DMS114 treated with DMSO at 0.1 percent for 48 hours (cell line): Measurements from ENCODE around the gene MTF2.

Source experiments
- DNase-seq: peaks from one replicate; lab custom pipeline; 2025; ENCODE audit not compliant: unreplicated experiment; lab: John Stamatoyannopoulos, UW

Gene MTF2

GRCh38 chr1:93082313-93082712 is 3.2 kb downstream of the MTF2 start:
- DNase-seq = no peak

- DNase-seq = no peak
Observed at GRCh38 chr1:93083979-93084378, 4.9 kb downstream of the MTF2 start.

GRCh38 chr1:93087532-93087931 is 8.4 kb downstream of the MTF2 start:
- no peak for DNase-seq

GRCh38 chr1:93093332-93094006 is 14.4 kb downstream of the MTF2 start:
- no peak for DNase-seq

- DNase-seq = no peak
Observed at GRCh38 chr1:93095804-93096585, 16.9 kb downstream of the MTF2 start.

GRCh38 chr1:93102142-93102541 is 23.1 kb downstream of the MTF2 start:
- no peak for DNase-seq

- no peak for DNase-seq
Observed at GRCh38 chr1:93106226-93106625, 27.1 kb downstream of the MTF2 start.

- no peak for DNase-seq
Observed at GRCh38 chr1:93107395-93107794, 28.3 kb downstream of the MTF2 start.

GRCh38 chr1:93108335-93108734 is 29.3 kb downstream of the MTF2 start:
- DNase-seq = no peak

GRCh38 chr1:93109578-93109977 is 30.5 kb downstream of the MTF2 start:
- DNase-seq = no peak

GRCh38 chr1:93111065-93111464 is 32.0 kb downstream of the MTF2 start:
- no peak for DNase-seq

- DNase-seq = no peak
Observed at GRCh38 chr1:93111561-93111960, 32.5 kb downstream of the MTF2 start.

GRCh38 chr1:93113127-93113526 is 34.0 kb downstream of the MTF2 start:
- DNase-seq = no peak

- DNase-seq = no peak
Observed at GRCh38 chr1:93114391-93114790, 35.3 kb downstream of the MTF2 start.

- no peak for DNase-seq
Observed at GRCh38 chr1:93120614-93121013, 41.5 kb downstream of the MTF2 start.

GRCh38 chr1:93123201-93123783 is 44.2 kb downstream of the MTF2 start:
- no peak for DNase-seq

GRCh38 chr1:93124556-93125355 is 45.7 kb downstream of the MTF2 start:
- DNase-seq = no peak

GRCh38 chr1:93129507-93130099 is 50.5 kb downstream of the MTF2 start:
- no peak for DNase-seq

GRCh38 chr1:93132638-93133037 is 53.6 kb downstream of the MTF2 start:
- no peak for DNase-seq

GRCh38 chr1:93136445-93136844 is 57.4 kb downstream of the MTF2 start:
- DNase-seq = no peak
